CD14-positive monocyte (primary cell): ENCODE results near the gene CPNE4. TPM values are rescaled to one million over a fixed set of nuclear protein-coding genes. Genes with fewer than 3 reads are reported as not detected.

Source experiments
- DNase-seq, 3 donors: peaks; one replicate each; pipeline ENCODE4 v3.0.0-alpha.2; 2011 to 2022
- H2AFZ ChIP-seq: 2 replicates; pipeline ENCODE4 v1.6.0; 2012; ENCODE audit warnings: mild to moderate bottlenecking, low read depth, low read length, inconsistent platforms; ENCODE audit not compliant: insufficient read depth, poor library complexity, severe bottlenecking
- H3K27ac ChIP-seq, 2 donors: 1 replicate in 1 of 2; 2 replicates in 1 of 2; pipeline ENCODE4 v1.5.1; 2012 to 2013; ENCODE audit warnings: low read length in 2 of 2, control low read depth in 1 of 2, inconsistent platforms in 1 of 2, low read depth in 1 of 2, mild to moderate bottlenecking in 1 of 2
- H3K27me3 ChIP-seq, 2 donors: one replicate each; pipeline versions ENCODE4 v1.6.0 to v1.6.1; 2011 to 2013; ENCODE audit warnings: low read length in 2 of 2; ENCODE audit not compliant: control insufficient read depth in 2 of 2, insufficient read depth in 2 of 2
- H3K36me3 ChIP-seq, 2 donors: replicated peaks in 1 of 2; 1 replicate in 1 of 2; 2 replicates in 1 of 2; pipeline versions ENCODE4 v1.5.1 to v1.6.1; 2012 to 2013; ENCODE audit warnings: low read length in 2 of 2, control low read depth in 1 of 2, inconsistent platforms in 1 of 2, mild to moderate bottlenecking in 1 of 2; ENCODE audit not compliant: insufficient read depth in 2 of 2, control insufficient read depth in 1 of 2
- H3K4me1 ChIP-seq, 2 donors: 1 replicate in 1 of 2; 2 replicates in 1 of 2; pipeline versions ENCODE4 v1.5.1 to v1.6.1; 2012 to 2013; ENCODE audit warnings: low read length in 2 of 2, control low read depth in 1 of 2, inconsistent platforms in 1 of 2, mild to moderate bottlenecking in 1 of 2, moderate library complexity in 1 of 2; ENCODE audit not compliant: insufficient read depth in 2 of 2, control insufficient read depth in 1 of 2
- H3K4me2 ChIP-seq: replicated peaks from 2 replicates; pipeline ENCODE3; 2012; ENCODE audit warnings: low read length, moderate library complexity, mild to moderate bottlenecking; ENCODE audit not compliant: poor library complexity, severe bottlenecking; ENCODE audit errors: extremely low read depth
- H3K4me3 ChIP-seq, 3 experiments: fragments of 200-600 bp in 1 of 3; sonication (generic) in 1 of 3; replicated peaks in 1 of 3; 1 replicate in 2 of 3; 2 replicates in 1 of 3; pipeline ENCODE4 v1.5.1; 2011 to 2013; ENCODE audit warnings: low read length in 3 of 3, mild to moderate bottlenecking in 3 of 3, control low read depth in 2 of 3, low read depth in 2 of 3, inconsistent platforms in 1 of 3, moderate library complexity in 1 of 3
- H3K79me2 ChIP-seq: 2 replicates; pipeline ENCODE4 v1.6.0; 2012; ENCODE audit warnings: mild to moderate bottlenecking, control low read depth, inconsistent platforms, low read length, moderate library complexity; ENCODE audit not compliant: insufficient read depth
- H3K9ac ChIP-seq: 2 replicates; pipeline ENCODE4 v1.6.0; 2017; ENCODE audit warnings: low read length, mild to moderate bottlenecking; ENCODE audit not compliant: insufficient read depth, poor library complexity, severe bottlenecking
- H3K9me3 ChIP-seq, 2 donors: replicated peaks in 1 of 2; 1 replicate in 1 of 2; 2 replicates in 1 of 2; pipeline versions ENCODE4 v1.5.1 to v1.6.1; 2012 to 2013; ENCODE audit warnings: low read length in 2 of 2, control low read depth in 1 of 2; ENCODE audit not compliant: control insufficient read depth in 1 of 2, insufficient read depth in 1 of 2
- H4K20me1 ChIP-seq: 2 replicates; pipeline ENCODE4 v1.6.0; 2012; ENCODE audit warnings: mild to moderate bottlenecking, low read length, control low read depth, moderate library complexity; ENCODE audit not compliant: insufficient read depth
- H3K27ac Mint-ChIP-seq, 7 donors: one replicate each; pipeline ENCODE4 v1.8.0; 2020; ENCODE audit warnings: mild to moderate bottlenecking in 7 of 7, mixed read lengths in 7 of 7, moderate library complexity in 6 of 7, inconsistent platforms in 2 of 7
- H3K27me3 Mint-ChIP-seq, 3 donors: one replicate each; pipeline ENCODE4 v1.8.0; 2021 to 2022; ENCODE audit warnings: low read depth in 3 of 3, mild to moderate bottlenecking in 3 of 3, mixed read lengths in 3 of 3, moderate library complexity in 3 of 3, inconsistent platforms in 1 of 3
- H3K36me3 Mint-ChIP-seq, 2 donors: one replicate each; pipeline ENCODE4 v1.8.0; 2020; ENCODE audit warnings: mixed read lengths in 2 of 2, inconsistent platforms in 1 of 2, mild to moderate bottlenecking in 1 of 2
- H3K4me1 Mint-ChIP-seq: one replicate; pipeline ENCODE4 v1.8.0; 2020; ENCODE audit warnings: mild to moderate bottlenecking, mixed read lengths
- H3K4me3 Mint-ChIP-seq, 2 donors: one replicate each; pipeline ENCODE4 v1.8.0; 2020; ENCODE audit warnings: mild to moderate bottlenecking in 2 of 2, mixed read lengths in 2 of 2, moderate library complexity in 1 of 2
- H3K9me3 Mint-ChIP-seq, 7 donors: one replicate each; pipeline ENCODE4 v1.8.0; 2020 to 2022; ENCODE audit warnings: mixed read lengths in 7 of 7, mild to moderate bottlenecking in 6 of 7, moderate library complexity in 6 of 7, inconsistent platforms in 2 of 7
- WGBS: methylation state at CpG from one replicate; pipeline ENCODE4 v1.1.5; 2013; ENCODE audit warnings: missing lambda C conversion rate; ENCODE audit not compliant: insufficient coverage; 5-methylcytosine and 5-hydroxymethylcytosine counted together
- intact Hi-C, 2 donors: fragments of 100-400 bp; cut with micrococcal nuclease; formaldehyde crosslinking; loops; one replicate each; pipeline versions ENCODE4 v1.15.0 to v1.15.1; 2023
- polyA plus RNA-seq, 3 donors: library from polyadenylated mRNA; depleted of rRNA in 1 of 3; unstranded in 2 of 3; stranded (reverse) in 1 of 3; fragments of 300-500 nt in 2 of 3; fragments of >200 nt in 1 of 3; fragmentation: Illumina TruSeq in 2 of 3; gene quantifications; 1 replicate in 2 of 3; 2 replicates in 1 of 3; pipeline ENCODE4 v1.2.3, GENCODE V29; 2012 to 2021
- TF ChIP-seq, protein P1 (sequence below): fragments of 200-600 bp; IDR thresholded peaks from one replicate; pipeline ENCODE4 v1.8.0; 2022; ENCODE audit warnings: antibody characterized with exemption, mild to moderate bottlenecking

CPNE4 gene
- polyA plus RNA-seq, 3 donors = not detected

DNA sequence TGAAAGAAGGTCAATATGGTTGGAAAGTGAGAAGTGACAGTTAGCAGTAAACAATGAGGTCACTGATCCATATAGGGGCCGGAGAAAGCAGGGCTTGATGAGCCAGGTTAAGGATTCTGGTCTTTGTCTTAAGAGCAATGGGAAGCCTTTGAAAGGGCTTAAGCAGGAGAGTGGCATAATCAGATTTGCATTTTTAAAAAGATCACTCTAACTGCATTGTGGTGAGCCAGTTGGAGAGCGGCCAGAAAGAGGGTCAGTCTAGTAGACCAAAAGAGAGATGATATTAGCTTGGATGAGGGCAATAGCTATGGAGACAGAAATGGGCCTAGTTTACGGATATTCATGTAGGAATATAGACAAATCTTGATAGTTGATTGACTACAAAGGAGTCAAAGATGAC lies 46.6 kb downstream of the CPNE4 start:
- no peak overlapping the region for H3K4me3 Mint-ChIP-seq
- Histone ChIP-seq H3K79me2 (no peaks in the 10 kb centered on the region), H3K4me2 (no peak overlapping the region), H3K27ac (no peak overlapping the region), H3K36me3 (no peaks in the 10 kb centered on the region), H3K27me3 (peaks cover 0 to 2% of the 10 kb centered on the region in 2 donors), H3K4me3 (no peak overlapping the region), H2AFZ (no peak overlapping the region), H3K9ac (no peak overlapping the region), H4K20me1 (no peaks in the 10 kb centered on the region), H3K9me3 (peaks cover 10 to 20% of the 10 kb centered on the region in 2 donors), H3K4me1 (no peaks in the 10 kb centered on the region)
- peaks cover 0 to 20% (median 10%) of the 10 kb centered on the region in 7 donors for H3K9me3 Mint-ChIP-seq
- TF ChIP-seq, protein P1, sequence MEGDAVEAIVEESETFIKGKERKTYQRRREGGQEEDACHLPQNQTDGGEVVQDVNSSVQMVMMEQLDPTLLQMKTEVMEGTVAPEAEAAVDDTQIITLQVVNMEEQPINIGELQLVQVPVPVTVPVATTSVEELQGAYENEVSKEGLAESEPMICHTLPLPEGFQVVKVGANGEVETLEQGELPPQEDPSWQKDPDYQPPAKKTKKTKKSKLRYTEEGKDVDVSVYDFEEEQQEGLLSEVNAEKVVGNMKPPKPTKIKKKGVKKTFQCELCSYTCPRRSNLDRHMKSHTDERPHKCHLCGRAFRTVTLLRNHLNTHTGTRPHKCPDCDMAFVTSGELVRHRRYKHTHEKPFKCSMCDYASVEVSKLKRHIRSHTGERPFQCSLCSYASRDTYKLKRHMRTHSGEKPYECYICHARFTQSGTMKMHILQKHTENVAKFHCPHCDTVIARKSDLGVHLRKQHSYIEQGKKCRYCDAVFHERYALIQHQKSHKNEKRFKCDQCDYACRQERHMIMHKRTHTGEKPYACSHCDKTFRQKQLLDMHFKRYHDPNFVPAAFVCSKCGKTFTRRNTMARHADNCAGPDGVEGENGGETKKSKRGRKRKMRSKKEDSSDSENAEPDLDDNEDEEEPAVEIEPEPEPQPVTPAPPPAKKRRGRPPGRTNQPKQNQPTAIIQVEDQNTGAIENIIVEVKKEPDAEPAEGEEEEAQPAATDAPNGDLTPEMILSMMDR = no peak
- intact Hi-C loops = no loop called here
- H3K27me3 Mint-ChIP-seq = no peaks in the 10 kb centered on the region
- 100% methylated on average over 2 of the region's 3 CpGs for WGBS
- no peaks in the 10 kb centered on the region for H3K4me1 Mint-ChIP-seq
- H3K27ac Mint-ChIP-seq = no peak overlapping the region
- no peaks in the 10 kb centered on the region for H3K36me3 Mint-ChIP-seq
- DNase-seq = no peak

DNA sequence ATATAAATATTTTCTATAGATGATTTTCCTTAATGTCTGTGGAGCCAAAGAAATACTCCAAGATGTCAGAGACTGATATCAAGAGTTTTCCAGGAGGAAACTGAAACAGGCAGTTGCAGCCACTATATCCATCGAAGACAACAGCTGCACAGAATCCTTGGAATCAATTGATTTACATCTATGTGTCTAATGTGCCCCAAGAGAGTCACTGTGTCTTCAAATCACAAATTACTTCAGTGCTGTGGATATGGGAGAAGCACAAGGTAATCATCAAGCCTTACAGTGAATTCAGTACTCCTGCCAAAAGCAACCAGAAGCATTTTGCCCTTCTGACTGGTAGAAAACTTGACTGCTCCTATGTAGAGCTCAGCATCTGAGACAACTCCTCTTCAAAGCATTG lies 51.1 kb downstream of the CPNE4 start:
- peaks cover 4 to 16% (median 11%) of the 10 kb centered on the region in 7 donors for H3K9me3 Mint-ChIP-seq

More for the DNA sequence above, 51.1 kb downstream of the CPNE4 start:
- no peak overlapping the region for H3K4me3 Mint-ChIP-seq
- DNase-seq = no peak
- Histone ChIP-seq H3K4me2 (no peak overlapping the region), H3K36me3 (no peaks in the 10 kb centered on the region), H2AFZ (no peak overlapping the region), H3K27me3 (peaks cover 2% of the 10 kb centered on the region in 2 donors), H3K9me3 (peaks cover 4% of the 10 kb centered on the region in 2 donors), H3K4me1 (no peaks in the 10 kb centered on the region), H3K4me3 (no peak overlapping the region), H3K79me2 (no peaks in the 10 kb centered on the region), H4K20me1 (no peaks in the 10 kb centered on the region), H3K27ac (no peak overlapping the region), H3K9ac (no peak overlapping the region)
- TF ChIP-seq, protein P1 = no peak
- no peaks in the 10 kb centered on the region for H3K36me3 Mint-ChIP-seq
- WGBS = no CpG with 5 or more reads among the region's 1 CpG
- no peak overlapping the region for H3K27ac Mint-ChIP-seq
- H3K27me3 Mint-ChIP-seq = peaks cover 0 to 3% (median 0%) of the 10 kb centered on the region in 3 donors
- intact Hi-C loops = no loop called here
- no peaks in the 10 kb centered on the region for H3K4me1 Mint-ChIP-seq
